NCI-H774 (cell line): ENCODE data around the gene DCBLD1.
"Not testable (repeated sequence)": the region's sequence is repeated elsewhere in the genome, so short reads cannot be mapped to it uniquely, and the experiment has no call there.

Source experiments
- DNase-seq: peaks from one replicate; lab custom pipeline; 2025; lab: John Stamatoyannopoulos, UW

The DCBLD1 gene

GRCh38 chr6:117501722-117502121 is 19.2 kb downstream of the DCBLD1 start:
- no peak for DNase-seq

GRCh38 chr6:117502580-117502979 is 20.1 kb downstream of the DCBLD1 start:
- DNase-seq = no peak

GRCh38 chr6:117503211-117503610 is 20.7 kb downstream of the DCBLD1 start:
- DNase-seq = no peak

DNA sequence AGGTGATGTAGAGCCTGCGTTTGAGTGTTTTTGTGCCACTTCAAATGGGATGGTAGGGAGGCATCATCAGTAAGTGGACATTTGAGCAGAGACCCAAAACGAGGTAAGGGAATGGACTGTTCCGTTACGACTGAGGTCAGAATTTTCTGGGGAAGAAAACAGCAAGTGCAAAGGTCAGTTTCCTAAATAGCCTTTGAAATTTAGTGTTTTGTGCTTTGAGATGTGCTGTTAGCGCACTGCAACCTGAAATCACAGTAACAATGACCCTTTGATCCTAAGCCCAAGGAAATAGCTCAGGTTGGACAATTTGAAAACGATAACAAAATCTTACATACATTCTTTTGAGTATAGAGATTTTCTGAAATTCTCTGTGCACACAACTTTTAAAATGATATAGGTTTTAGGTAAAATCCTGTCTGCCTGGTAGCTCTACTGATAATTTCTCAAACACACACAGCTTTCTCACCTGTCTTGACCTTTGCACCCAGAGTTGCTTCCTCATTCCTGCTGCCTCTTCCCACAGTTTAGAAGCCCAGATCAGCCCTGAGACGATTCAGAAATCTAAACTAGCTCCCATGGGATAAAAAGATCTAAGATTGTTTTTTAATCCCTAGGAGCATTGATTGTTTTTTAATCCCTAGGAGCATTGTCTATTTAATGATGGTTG is 22.1 kb downstream of the DCBLD1 start:
- no peak for DNase-seq

DNA sequence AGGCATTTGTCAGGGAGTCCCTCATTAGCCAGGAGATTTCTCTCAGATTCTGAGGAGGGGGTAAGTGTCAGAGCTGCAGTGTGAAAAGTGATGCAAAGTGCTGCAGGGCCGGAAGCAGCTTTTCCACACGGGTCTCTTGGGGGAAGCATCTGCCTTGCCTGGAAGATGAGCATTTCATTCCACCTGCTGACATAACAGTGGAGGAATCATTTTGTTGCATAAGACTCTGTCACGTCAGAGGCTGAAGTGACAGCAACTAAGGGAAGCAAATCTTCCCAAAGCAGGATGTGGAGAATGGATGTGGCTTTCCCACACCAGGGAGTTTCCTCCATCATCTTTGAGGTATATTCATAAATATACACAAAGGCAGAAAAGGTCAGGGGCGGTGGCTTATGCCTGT is 22.8 kb downstream of the DCBLD1 start:
- DNase-seq = no peak

- no peak for DNase-seq
Measured at GRCh38 chr6:117506180-117506835, 23.8 kb downstream of the DCBLD1 start.

DNA sequence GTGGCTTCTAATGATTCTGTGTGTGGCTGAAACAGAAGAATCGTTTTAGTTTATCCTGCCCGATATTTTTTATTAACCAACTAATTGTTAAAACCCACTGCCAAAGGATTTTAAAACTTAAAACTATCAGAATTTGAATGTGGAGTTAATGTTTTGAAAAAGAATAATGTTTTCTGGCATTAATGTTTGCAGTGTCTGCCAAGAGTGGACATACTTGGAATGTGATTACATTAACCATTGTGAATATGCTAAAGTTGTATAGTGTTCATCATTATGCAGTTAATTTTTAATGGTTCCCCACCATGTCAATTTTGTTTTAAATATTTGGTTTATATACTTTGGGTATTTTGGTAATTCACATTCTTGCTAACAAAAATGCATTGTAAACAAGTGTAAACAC is 24.4 kb downstream of the DCBLD1 start:
- DNase-seq = no peak

- no peak for DNase-seq
Measured at GRCh38 chr6:117508450-117508971, 26.0 kb downstream of the DCBLD1 start.

GRCh38 chr6:117509021-117509420 is 26.5 kb downstream of the DCBLD1 start:
- no peak for DNase-seq

- DNase-seq = no peak
Measured at GRCh38 chr6:117512056-117512828, 29.8 kb downstream of the DCBLD1 start.

- DNase-seq = no peak
Measured at GRCh38 chr6:117512987-117513573, 30.6 kb downstream of the DCBLD1 start.

DNA sequence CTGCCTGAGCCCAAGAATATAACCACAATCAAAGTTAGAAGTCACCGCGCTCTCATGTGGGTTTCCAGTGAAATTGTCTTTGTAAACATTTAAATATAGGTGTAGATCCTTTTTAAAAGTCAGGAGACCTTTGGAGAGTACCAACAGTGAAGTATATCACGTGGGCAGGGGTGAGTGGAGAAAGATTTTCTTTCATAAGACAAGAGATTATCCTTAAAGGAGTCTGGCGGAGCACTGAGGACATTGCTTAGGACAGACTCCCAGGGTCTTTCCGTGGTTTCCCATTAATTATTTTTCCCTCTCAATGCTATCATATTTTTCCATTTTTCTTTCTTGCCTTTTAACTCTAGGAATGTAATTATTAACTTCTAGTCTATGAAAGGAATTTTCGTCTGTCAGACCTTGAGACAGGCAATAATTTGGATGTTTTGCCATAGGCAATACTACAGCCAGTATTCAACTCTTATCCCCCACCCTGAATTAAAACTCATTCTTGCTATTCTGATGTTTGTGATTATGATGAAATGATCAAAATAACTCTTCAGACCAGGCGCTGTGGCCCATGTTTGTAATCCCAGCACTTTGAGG is 31.4 kb downstream of the DCBLD1 start:
- DNase-seq = no peak

GRCh38 chr6:117514655-117515054 is 32.2 kb downstream of the DCBLD1 start:
- no peak for DNase-seq

GRCh38 chr6:117515326-117515725 is 32.9 kb downstream of the DCBLD1 start:
- no peak for DNase-seq

GRCh38 chr6:117517995-117518394 is 35.5 kb downstream of the DCBLD1 start:
- DNase-seq = not testable (repeated sequence)

DNA sequence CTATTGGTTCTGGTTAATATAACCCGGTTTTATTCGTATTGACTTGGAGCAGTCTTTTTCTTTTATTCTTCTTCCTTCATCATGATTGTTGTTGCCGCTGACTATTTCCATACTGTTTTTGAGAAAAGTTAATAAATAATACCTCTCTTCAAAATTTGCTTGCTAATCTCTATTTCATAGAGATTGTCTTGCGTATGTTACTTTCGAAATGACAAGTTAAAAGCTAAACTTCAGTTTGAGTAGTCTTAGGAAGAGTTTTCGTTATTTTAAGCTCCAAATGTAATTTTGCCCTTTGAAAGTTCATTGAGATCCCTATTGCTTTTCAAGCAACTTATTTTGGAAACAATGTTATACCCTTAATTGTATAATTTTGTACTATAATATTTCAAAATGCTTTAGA is 36.4 kb downstream of the DCBLD1 start:
- DNase-seq = no peak

DNA sequence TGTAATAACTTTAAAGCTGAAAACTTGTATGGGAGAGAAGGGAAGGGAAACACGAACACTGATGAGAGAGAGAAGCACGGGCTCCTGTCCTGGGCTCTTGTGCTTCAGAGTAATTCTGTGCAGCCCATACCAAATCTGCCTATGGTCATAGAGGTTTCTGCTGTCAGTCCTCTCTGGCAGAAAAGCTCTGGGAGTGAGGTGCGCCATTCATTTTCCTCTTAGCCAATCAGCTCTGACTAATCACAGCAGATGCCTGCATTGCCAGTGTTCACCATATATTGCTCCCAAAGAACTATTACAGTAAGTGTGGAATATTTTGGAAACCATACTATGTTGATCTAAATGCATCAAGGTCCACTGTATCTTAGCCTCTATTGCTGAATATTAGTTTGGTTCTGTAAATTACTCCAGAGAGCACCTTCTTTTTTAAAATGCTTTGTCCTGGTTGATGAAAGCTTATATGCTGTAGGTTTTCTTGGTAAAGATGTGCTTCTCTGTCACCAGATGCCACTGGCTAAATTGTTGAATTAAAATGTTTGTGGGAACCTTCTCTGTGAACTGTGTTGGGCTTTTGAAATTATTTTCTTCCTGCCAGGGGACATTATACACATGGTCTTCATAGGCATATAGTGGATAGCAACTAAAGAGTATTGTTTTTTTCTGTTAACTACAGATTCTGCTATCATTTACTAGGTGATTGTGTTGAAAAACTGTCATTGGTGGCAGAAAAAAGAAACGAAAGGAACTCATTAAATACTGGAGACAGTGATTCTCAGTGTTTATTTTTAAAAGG is 38.3 kb downstream of the DCBLD1 start:
- no peak for DNase-seq

GRCh38 chr6:117521791-117522502 is 39.5 kb downstream of the DCBLD1 start:
- no peak for DNase-seq

DNA sequence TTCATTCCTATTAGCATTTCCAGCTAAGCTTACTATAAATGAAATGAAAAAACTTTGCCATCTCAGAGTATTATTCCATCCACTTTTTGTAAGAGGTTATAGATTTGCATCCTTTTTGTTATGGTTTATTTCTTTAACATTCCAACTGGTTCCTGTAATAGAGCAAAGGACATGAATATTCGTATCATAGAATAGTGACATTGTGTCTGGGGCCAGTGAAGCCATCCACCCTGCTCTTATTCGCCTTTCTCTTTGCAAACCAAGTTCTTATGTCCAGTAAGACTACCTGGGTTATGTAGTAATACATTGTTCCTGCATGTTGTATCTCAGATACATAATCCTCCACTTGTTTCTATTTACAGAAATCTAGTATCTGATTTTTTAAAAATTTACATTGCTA is 43.1 kb downstream of the DCBLD1 start:
- no peak for DNase-seq

DNA sequence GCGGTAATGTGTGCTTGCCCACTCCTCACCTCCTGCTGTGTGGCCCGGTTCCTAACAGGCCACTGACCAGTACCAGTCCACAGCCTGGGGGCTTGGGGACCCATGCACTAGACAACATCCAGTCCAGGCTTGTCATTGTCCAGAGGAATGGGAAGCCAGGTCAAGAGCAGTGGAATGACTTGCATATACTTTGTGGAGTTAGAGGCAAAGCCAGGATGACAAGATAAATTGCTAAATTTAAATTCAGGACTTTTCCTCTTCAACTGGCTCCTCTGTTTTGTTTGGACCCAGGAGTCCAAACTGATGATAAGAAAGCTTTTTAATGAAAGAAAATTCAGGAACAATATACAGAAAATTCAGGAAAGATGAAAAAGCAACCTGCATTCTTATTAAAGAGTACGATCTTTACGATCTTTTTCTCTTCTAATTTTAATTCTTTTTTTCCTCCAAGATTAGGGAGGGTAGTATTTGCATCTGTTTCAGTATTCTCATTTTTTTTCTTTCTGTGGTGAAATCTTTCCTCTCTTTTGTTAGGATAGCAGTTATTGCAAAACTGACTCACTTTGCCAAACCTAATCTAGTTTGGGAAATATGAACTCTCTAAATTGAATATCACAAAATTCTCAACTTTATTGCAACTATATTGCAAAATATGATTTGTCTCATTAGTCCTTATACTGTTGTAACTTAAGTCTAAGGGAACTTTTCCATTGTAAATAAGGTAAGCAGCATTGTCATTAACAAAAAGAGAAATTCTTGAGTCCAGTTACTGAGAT is 48.2 kb downstream of the DCBLD1 start:
- DNase-seq = no peak
